Astrocyte of the cerebellum (primary cell): ENCODE results near the gene EGFL8.

Source experiments
- DNase-seq: peaks from one replicate; pipeline ENCODE4 v3.0.0-alpha.2; 2011; ENCODE audit warnings: low read depth
- H3K4me3 ChIP-seq: 2 replicates; pipeline ENCODE4 v1.5.1; 2011; ENCODE audit warnings: mild to moderate bottlenecking, low read depth, low read length, moderate library complexity
- in situ Hi-C: cut with HindIII; loops from 2 replicates; pipeline ENCODE4 v1.10.0; 2017; ENCODE audit warnings: low sequenced_read_pairs
- TF ChIP-seq, protein P1 (sequence below): IDR thresholded peaks from 2 replicates; pipeline ENCODE4 v1.5.1; 2012; ENCODE audit warnings: low read length, low read depth, moderate library complexity, mild to moderate bottlenecking; ENCODE audit errors: missing control alignments

EGFL8 gene

DNA sequence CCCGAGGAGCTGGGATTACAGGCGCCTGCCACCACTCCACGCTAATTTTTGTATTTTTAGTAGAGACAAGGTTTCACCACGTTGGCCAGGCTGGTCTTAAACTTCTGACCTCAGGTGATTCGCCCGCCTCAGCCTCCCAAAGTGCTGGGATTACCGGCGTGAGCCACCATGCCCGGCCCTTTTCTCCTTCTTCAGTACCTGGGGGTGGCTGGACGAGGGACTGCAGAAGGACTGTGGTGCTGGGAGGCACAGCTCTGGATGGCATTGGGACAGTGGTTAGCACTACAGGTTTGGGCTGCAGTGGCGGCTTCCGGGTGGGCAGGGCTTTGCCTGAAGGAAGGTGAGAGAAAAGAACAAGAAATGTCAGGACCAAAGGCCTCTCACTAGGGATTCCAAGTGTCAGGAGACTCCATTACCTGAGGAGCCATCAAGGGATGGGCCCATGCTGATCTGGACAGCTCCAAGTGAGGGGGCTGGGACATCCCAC is 43.8 kb upstream of the EGFL8 start:
- in situ Hi-C loops = loop anchor here (10.0 kb wide), 1 partner anchor 64 kb away; the partner anchor contains the start of gene AGER
- TF ChIP-seq, protein P1, sequence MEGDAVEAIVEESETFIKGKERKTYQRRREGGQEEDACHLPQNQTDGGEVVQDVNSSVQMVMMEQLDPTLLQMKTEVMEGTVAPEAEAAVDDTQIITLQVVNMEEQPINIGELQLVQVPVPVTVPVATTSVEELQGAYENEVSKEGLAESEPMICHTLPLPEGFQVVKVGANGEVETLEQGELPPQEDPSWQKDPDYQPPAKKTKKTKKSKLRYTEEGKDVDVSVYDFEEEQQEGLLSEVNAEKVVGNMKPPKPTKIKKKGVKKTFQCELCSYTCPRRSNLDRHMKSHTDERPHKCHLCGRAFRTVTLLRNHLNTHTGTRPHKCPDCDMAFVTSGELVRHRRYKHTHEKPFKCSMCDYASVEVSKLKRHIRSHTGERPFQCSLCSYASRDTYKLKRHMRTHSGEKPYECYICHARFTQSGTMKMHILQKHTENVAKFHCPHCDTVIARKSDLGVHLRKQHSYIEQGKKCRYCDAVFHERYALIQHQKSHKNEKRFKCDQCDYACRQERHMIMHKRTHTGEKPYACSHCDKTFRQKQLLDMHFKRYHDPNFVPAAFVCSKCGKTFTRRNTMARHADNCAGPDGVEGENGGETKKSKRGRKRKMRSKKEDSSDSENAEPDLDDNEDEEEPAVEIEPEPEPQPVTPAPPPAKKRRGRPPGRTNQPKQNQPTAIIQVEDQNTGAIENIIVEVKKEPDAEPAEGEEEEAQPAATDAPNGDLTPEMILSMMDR = no peak
- DNase-seq = no peak

DNA sequence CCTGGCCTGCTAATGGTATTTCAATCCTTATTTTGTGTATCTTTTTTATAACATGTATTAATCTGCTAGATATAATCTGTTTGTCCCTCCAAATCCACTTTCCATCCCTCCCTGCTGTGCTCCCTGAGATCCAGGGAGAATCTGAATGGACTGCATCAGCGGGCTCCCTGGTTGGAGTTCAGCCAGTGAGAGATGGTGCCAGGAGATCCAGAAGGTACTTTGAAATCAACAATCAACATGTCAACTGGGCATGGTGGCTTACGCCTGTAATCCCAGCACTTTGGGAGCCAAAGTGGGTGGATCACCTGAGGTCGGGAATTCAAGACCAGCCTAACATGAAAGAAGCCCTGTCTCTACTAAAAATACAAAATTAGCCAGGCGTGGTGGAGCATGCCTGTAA is 40.7 kb upstream of the EGFL8 start:
- in situ Hi-C loops = loop anchor here (10.0 kb wide), 1 partner anchor 61 kb away; the partner anchor contains the start of gene AGER
- DNase-seq = no peak
- H3K4me3 ChIP-seq = no peak overlapping the region
- TF ChIP-seq, protein P1 = no peak

More for the DNA sequence above, 43.8 kb upstream of the EGFL8 start:
- no peak overlapping the region for H3K4me3 ChIP-seq

DNA sequence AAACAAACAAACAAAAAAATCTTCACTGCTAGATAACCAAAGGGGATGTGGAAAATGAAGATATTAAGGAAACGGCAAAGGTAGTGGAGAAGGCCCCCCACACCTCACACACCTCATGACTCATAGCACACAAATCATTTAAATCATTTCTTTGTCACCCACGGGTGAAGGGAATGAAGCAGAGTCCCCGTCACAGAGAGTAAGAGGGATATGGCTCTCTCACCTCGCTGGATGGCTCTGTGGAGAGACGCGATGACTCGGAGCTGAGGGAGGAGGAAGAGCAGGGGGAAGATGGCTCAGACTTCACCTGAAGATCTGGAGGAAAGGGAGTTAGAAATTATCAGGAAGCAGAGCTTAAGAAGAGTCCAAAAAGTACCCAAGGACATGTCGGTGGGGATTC is 37.5 kb upstream of the EGFL8 start:
- peak overlapping the region; percentile 75 for H3K4me3 ChIP-seq
- TF ChIP-seq, protein P1 = no peak
- DNase-seq = no peak
- in situ Hi-C loops = loop anchor here (10.0 kb wide), 1 partner anchor 58 kb away; the partner anchor contains the start of gene AGER

DNA sequence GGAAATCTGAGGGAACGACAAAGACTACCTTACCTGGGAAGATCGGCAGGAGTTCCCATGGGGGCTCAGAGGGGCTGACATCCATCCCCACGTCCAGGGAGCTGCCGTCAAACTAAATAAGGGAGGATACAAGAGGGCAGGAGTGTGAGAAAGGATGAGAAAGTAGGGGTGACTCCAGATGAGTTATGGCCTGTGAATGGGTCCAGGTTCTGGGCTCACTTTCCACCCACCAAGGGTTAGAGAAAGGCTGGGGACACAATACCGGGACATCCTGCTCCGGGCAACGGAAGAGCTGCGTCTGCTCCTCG is 37.0 kb upstream of the EGFL8 start:
- TF ChIP-seq, protein P1 = no peak
- H3K4me3 ChIP-seq = peak overlapping the region; percentile 75
- no peak for DNase-seq
- in situ Hi-C loops = loop anchor here (10.0 kb wide), 1 partner anchor 57 kb away; the partner anchor contains the start of gene AGER

DNA sequence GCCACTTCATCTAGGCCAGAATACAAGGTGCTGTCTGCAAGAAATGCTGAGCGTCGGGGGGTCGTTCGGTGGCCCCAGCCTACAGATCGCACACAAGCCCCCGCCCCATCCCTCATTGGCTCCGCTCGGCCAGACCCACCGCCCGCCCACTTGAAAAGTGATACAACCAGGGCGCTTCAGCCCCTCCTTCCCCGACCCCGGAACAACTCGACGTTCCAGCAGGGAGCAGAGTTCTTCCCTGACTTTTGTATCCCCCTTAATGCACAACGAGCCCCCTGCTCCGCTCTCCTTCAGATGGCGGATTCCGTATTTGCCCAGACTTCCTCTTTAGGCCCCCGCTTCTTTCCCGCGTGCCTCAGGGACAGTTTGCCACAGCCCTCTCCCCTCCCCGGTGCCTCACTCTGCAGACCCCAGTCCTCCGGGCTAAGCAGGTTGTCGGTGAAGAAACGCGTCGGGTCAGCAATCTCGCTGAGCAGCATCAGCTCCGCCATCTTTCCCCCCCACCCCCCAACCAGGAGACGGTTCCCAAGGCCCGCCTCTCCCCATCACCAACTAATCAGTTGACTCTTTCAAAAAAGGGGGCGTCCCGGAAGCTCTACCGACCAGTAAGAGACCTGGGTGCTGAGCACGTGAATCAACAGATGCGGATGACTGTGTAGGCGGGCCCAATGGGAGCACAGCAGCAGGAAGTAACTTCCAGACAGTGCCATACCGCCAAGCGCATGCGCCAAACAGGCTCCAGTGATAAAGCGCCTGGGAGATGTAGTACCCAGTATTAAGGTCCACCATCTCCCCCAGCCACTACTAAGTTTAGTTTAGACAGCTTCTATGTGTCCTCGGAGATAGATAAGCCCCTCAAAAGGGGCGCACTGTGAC is 36.4 kb upstream of the EGFL8 start, which contains the start of gene ATF6B:
Gene ATF6B, minus strand, starts transcription at position 530 of the 876 bp plus-strand sequence. Its CDS starts 39 bp downstream, at position 491.
- in situ Hi-C loops = loop anchor here (10.0 kb wide), 1 partner anchor 57 kb away; the partner anchor contains the start of gene AGER
- TF ChIP-seq, protein P1 = no peak
- DNase-seq = peak; percentile 99
- peak within 1 kb of the TSS; percentile 75 for H3K4me3 ChIP-seq

DNA sequence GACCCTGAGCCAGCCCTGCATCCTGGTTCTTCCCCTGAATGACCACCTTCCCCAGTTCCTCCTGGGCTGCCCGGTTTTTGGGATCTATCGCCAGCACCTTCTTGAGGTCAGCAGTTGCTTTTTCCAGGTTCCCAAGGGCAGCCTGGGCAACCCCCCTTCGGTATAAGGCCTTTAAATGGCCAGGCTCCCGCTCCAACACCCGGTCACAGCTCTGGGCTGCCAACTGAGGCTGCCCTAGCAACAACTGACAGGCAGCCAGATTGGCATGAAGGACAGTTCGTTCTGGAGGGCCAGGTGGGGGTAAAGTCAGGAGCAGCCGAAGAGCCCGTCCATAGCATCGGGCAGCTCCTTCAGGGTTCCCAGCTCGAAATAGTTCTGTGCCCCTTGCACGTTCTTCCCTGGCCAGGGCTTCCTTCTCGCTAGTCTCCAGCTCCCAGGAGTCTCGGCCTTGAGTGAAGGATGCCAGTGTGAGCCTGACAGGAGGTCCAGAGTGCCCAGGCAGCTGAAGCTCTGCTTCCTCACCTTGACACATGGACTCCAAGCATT is 35.6 kb upstream of the EGFL8 start:
- TF ChIP-seq, protein P1 = no peak
- in situ Hi-C loops = loop anchor here (10.0 kb wide), 1 partner anchor 56 kb away; the partner anchor contains the start of gene AGER
- H3K4me3 ChIP-seq = peak overlapping the region; percentile 74

More for the DNA sequence above, 35.6 kb upstream of the EGFL8 start:
- DNase-seq = no peak
